Neural crest cell (in vitro differentiated cells): ENCODE results near the gene AJAP1. TPM values are rescaled to one million over a fixed set of nuclear protein-coding genes. Genes with fewer than 3 reads are reported as not detected.

Source experiments
- DNase-seq: peaks from one replicate; pipeline ENCODE4 v3.0.0; 2021; ENCODE audit warnings: low read depth, mixed read lengths, low spot score
- H3K27ac Mint-ChIP-seq: one replicate; pipeline ENCODE4 v1.8.0; 2021; ENCODE audit warnings: mild to moderate bottlenecking, mixed read lengths; ENCODE audit not compliant: unreplicated experiment
- H3K27me3 Mint-ChIP-seq: 2 replicates; pipeline ENCODE4 v1.8.0; 2021; ENCODE audit warnings: low read depth, mild to moderate bottlenecking, mixed read lengths
- H3K36me3 Mint-ChIP-seq: 2 replicates; pipeline ENCODE4 v1.8.0; 2021; ENCODE audit warnings: low read depth, mild to moderate bottlenecking, mixed read lengths
- H3K4me1 Mint-ChIP-seq: 2 replicates; pipeline ENCODE4 v1.8.0; 2021; ENCODE audit warnings: mixed read lengths
- H3K4me3 Mint-ChIP-seq: one replicate; pipeline ENCODE4 v1.8.0; 2021; ENCODE audit warnings: mild to moderate bottlenecking, mixed read lengths
- H3K9me3 Mint-ChIP-seq: 2 replicates; pipeline ENCODE4 v1.8.0; 2021; ENCODE audit warnings: mixed read lengths
- CTCF ChIP-seq: fragments of 200-600 bp; sonication (generic); conservative IDR thresholded peaks from 2 replicates; pipeline ENCODE4 v1.5.0; 2021; ENCODE audit warnings: antibody characterized with exemption, mild to moderate bottlenecking
- total RNA-seq: library from RNA; stranded (reverse); gene quantifications from 2 replicates; pipeline ENCODE4 v1.2.1, GENCODE V29; 2021

Gene AJAP1
- total RNA-seq, 1 donor from 2014 or later, result 1.4 TPM

GRCh38 chr1:4698911-4699310 is 44.5 kb downstream of the AJAP1 start:
- H3K36me3 Mint-ChIP-seq, result no peaks in the 10 kb centered on the region
- no peak overlapping the region for H3K4me3 Mint-ChIP-seq
- peak overlapping the region; percentile 27 for H3K27ac Mint-ChIP-seq
- H3K4me1 Mint-ChIP-seq, result peaks cover 12% of the 10 kb centered on the region
- DNase-seq, result no peak
- no peaks in the 10 kb centered on the region for H3K9me3 Mint-ChIP-seq
- H3K27me3 Mint-ChIP-seq, result no peaks in the 10 kb centered on the region
- TF ChIP-seq CTCF, result no peak

- peak overlapping the region; percentile 27 for H3K27ac Mint-ChIP-seq
- H3K27me3 Mint-ChIP-seq, result no peaks in the 10 kb centered on the region
- H3K36me3 Mint-ChIP-seq, result no peaks in the 10 kb centered on the region
- H3K4me1 Mint-ChIP-seq, result peaks cover 12% of the 10 kb centered on the region
- H3K9me3 Mint-ChIP-seq, result no peaks in the 10 kb centered on the region
- no peak overlapping the region for H3K4me3 Mint-ChIP-seq
- DNase-seq, result no peak
- no peak for TF ChIP-seq CTCF
These were observed 45.2 kb downstream of the AJAP1 start for GRCh38 chr1:4699376-4700301.

- H3K36me3 Mint-ChIP-seq, result no peaks in the 10 kb centered on the region
These were observed 46.4 kb downstream of the AJAP1 start for GRCh38 chr1:4700801-4701200.

GRCh38 chr1:4701276-4701675 is 46.9 kb downstream of the AJAP1 start:
- Mint-ChIP-seq H3K36me3 (no peaks in the 10 kb centered on the region), H3K27ac (no peak overlapping the region), H3K9me3 (no peaks in the 10 kb centered on the region), H3K4me1 (peaks cover 12% of the 10 kb centered on the region), H3K27me3 (no peaks in the 10 kb centered on the region), H3K4me3 (no peak overlapping the region)
- no peak for DNase-seq
- TF ChIP-seq CTCF, result no peak

More at GRCh38 chr1:4700801-4701200, 46.4 kb downstream of the AJAP1 start:
- Mint-ChIP-seq H3K4me3 (no peak overlapping the region), H3K27me3 (no peaks in the 10 kb centered on the region), H3K4me1 (peaks cover 12% of the 10 kb centered on the region), H3K9me3 (no peaks in the 10 kb centered on the region), H3K27ac (no peak overlapping the region)
- TF ChIP-seq CTCF, result no peak
- peak; percentile 32 for DNase-seq

GRCh38 chr1:4702464-4702863 is 48.1 kb downstream of the AJAP1 start:
- H3K36me3 Mint-ChIP-seq, result no peaks in the 10 kb centered on the region
- no peaks in the 10 kb centered on the region for H3K27me3 Mint-ChIP-seq
- no peak overlapping the region for H3K4me3 Mint-ChIP-seq
- H3K9me3 Mint-ChIP-seq, result no peaks in the 10 kb centered on the region
- no peak overlapping the region for H3K27ac Mint-ChIP-seq
- no peak for TF ChIP-seq CTCF
- peaks cover 12% of the 10 kb centered on the region for H3K4me1 Mint-ChIP-seq
- no peak for DNase-seq
